PFSK-1 (cell line): Measurements from ENCODE around the gene KRTAP10-6.

Experiments used
- FOXP2 ChIP-seq: optimal IDR thresholded peaks from 2 replicates; pipeline ENCODE3; 2011; ENCODE audit warnings: borderline replicate concordance, control low read depth, inconsistent platforms; ENCODE audit not compliant: insufficient read depth; ENCODE audit errors: extremely low read length, extremely low read depth
- POLR2AphosphoS5 ChIP-seq: IDR thresholded peaks from 2 replicates; pipeline ENCODE4 v1.6.1; 2012; ENCODE audit warnings: low read depth, mild to moderate bottlenecking, control low read depth, low read length, moderate library complexity
- SIN3A ChIP-seq: IDR thresholded peaks from 2 replicates; pipeline ENCODE4 v1.6.1; 2012; ENCODE audit warnings: mild to moderate bottlenecking, low read length, moderate library complexity, borderline replicate concordance; ENCODE audit not compliant: insufficient read depth
- TAF1 ChIP-seq: IDR thresholded peaks from 2 replicates; pipeline ENCODE4 v1.6.1; 2012; ENCODE audit warnings: low read length, control low read depth, borderline replicate concordance; ENCODE audit not compliant: insufficient read depth
- TF ChIP-seq, protein P1 (sequence below), 2 experiments: IDR thresholded peaks; 2 replicates each; pipeline versions ENCODE4 v1.6.1 to v1.8.0; 2011 to 2012; ENCODE audit warnings: low read depth in 2 of 2, low read length in 2 of 2, control low read depth in 1 of 2, inconsistent platforms in 1 of 2, mild to moderate bottlenecking in 1 of 2, moderate library complexity in 1 of 2; ENCODE audit not compliant: insufficient read depth in 1 of 2

Gene KRTAP10-6

GRCh38 chr21:44557491-44558328, 34.6 kb downstream of the KRTAP10-6 start:
- TF ChIP-seq POLR2AphosphoS5 (no peak), TAF1 (no peak), SIN3A (no peak), FOXP2 (no peak)
- TF ChIP-seq, protein P1, sequence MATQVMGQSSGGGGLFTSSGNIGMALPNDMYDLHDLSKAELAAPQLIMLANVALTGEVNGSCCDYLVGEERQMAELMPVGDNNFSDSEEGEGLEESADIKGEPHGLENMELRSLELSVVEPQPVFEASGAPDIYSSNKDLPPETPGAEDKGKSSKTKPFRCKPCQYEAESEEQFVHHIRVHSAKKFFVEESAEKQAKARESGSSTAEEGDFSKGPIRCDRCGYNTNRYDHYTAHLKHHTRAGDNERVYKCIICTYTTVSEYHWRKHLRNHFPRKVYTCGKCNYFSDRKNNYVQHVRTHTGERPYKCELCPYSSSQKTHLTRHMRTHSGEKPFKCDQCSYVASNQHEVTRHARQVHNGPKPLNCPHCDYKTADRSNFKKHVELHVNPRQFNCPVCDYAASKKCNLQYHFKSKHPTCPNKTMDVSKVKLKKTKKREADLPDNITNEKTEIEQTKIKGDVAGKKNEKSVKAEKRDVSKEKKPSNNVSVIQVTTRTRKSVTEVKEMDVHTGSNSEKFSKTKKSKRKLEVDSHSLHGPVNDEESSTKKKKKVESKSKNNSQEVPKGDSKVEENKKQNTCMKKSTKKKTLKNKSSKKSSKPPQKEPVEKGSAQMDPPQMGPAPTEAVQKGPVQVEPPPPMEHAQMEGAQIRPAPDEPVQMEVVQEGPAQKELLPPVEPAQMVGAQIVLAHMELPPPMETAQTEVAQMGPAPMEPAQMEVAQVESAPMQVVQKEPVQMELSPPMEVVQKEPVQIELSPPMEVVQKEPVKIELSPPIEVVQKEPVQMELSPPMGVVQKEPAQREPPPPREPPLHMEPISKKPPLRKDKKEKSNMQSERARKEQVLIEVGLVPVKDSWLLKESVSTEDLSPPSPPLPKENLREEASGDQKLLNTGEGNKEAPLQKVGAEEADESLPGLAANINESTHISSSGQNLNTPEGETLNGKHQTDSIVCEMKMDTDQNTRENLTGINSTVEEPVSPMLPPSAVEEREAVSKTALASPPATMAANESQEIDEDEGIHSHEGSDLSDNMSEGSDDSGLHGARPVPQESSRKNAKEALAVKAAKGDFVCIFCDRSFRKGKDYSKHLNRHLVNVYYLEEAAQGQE (IDR thresholded peaks at IDR 0.05; ENCODE audit: insufficient read depth in 1 of 2, low read depth in 2 of 2, low read length in 2 of 2): no peak

DNA sequence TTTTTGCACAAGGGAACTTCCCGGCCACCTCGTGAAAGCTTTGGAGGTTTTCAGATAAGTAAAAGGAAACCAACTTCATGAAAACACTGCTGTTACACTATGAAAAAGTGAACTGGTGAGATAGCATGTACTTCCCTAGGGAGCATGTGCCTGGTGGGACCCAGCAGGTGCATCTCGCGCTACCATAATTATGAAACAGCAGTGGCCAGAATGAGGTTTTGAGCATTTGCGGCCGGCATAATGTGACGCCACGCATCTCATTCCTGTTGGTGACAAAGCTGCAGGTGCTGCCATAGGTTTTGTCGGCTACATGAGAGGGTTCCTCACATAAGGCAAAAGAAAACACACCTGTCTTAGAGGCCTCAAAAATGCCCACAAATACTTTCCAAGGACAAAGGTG, 35.4 kb downstream of the KRTAP10-6 start:
- TF ChIP-seq POLR2AphosphoS5 (no peak), TAF1 (no peak), FOXP2 (no peak), SIN3A (no peak)
- TF ChIP-seq, protein P1 (IDR thresholded peaks at IDR 0.05; ENCODE audit: insufficient read depth in 1 of 2, low read depth in 2 of 2, low read length in 2 of 2): no peak

GRCh38 chr21:44555200-44555875, 37.0 kb downstream of the KRTAP10-6 start:
- no peak for TF ChIP-seq SIN3A
- TF ChIP-seq, protein P1 (IDR thresholded peaks at IDR 0.05; ENCODE audit: insufficient read depth in 1 of 2, low read depth in 2 of 2, low read length in 2 of 2): no peak
- TF ChIP-seq TAF1: no peak
- TF ChIP-seq FOXP2: no peak
- TF ChIP-seq POLR2AphosphoS5: no peak

GRCh38 chr21:44552681-44553080, 39.6 kb downstream of the KRTAP10-6 start:
- TF ChIP-seq POLR2AphosphoS5 (no peak), SIN3A (no peak), TAF1 (no peak), FOXP2 (no peak)
- TF ChIP-seq, protein P1 (IDR thresholded peaks at IDR 0.05; ENCODE audit: insufficient read depth in 1 of 2, low read depth in 2 of 2, low read length in 2 of 2): no peak
